ENCODE data around the gene ADAMTS10.

DNA sequence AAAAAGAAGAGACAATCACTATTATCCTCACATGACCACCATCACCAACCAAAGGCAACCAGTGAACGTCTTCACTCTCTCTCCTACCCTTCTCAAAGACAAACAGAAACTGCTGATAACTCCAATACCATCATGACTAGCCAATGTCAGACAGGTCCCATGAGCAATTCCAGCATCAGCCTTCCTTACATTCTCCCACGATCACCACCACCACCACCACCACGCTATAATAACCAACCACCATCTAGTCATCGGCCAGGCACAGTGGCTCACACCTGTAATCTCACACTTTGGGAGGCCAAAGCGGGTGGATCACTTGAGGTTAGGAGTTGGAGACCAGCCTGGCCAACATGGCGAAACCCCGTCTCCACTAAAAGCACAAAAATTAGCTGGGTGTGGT lies 37.2 kb downstream of the ADAMTS10 start:
- TF ChIP-seq, protein P1, sequence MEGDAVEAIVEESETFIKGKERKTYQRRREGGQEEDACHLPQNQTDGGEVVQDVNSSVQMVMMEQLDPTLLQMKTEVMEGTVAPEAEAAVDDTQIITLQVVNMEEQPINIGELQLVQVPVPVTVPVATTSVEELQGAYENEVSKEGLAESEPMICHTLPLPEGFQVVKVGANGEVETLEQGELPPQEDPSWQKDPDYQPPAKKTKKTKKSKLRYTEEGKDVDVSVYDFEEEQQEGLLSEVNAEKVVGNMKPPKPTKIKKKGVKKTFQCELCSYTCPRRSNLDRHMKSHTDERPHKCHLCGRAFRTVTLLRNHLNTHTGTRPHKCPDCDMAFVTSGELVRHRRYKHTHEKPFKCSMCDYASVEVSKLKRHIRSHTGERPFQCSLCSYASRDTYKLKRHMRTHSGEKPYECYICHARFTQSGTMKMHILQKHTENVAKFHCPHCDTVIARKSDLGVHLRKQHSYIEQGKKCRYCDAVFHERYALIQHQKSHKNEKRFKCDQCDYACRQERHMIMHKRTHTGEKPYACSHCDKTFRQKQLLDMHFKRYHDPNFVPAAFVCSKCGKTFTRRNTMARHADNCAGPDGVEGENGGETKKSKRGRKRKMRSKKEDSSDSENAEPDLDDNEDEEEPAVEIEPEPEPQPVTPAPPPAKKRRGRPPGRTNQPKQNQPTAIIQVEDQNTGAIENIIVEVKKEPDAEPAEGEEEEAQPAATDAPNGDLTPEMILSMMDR (IDR thresholded peaks at IDR 0.05 in 8 of 11, conservative IDR thresholded peaks at IDR 0.05 in 3 of 11), result no peak
- no peak for TF ChIP-seq POLR2AphosphoS5 (IDR thresholded peaks at IDR 0.05)

All from spleen (tissue), 7 donors.